Loucy (cell line): ENCODE results near the gene DHX40.

ENCODE experiments used
- H2AFZ ChIP-seq: fragments of 200-600 bp; sonication (generic); 2 replicates; pipeline ENCODE4 v1.6.0; 2016; ENCODE audit warnings: antibody characterized with exemption, mild to moderate bottlenecking, low read length, moderate library complexity
- H3F3A ChIP-seq: fragments of 200-600 bp; 2 replicates; pipeline ENCODE4 v1.6.0; 2016; ENCODE audit warnings: antibody characterized with exemption, low read depth, mild to moderate bottlenecking
- H3K27me3 ChIP-seq: fragments of 200-600 bp; sonication (generic); 2 replicates; pipeline ENCODE4 v1.6.1; 2014; ENCODE audit warnings: low read length, mild to moderate bottlenecking; ENCODE audit not compliant: insufficient read depth, poor library complexity, severe bottlenecking
- H3K36me3 ChIP-seq: fragments of 200-600 bp; sonication (generic); 2 replicates; pipeline ENCODE4 v1.6.1; 2016; ENCODE audit warnings: low read length; ENCODE audit not compliant: insufficient read depth
- H3K4me1 ChIP-seq: fragments of 200-600 bp; sonication (generic); 2 replicates; pipeline ENCODE4 v1.5.1; 2014; ENCODE audit warnings: low read length, mild to moderate bottlenecking; ENCODE audit not compliant: insufficient read depth, poor library complexity, severe bottlenecking
- H3K4me2 ChIP-seq: fragments of 200-600 bp; sonication (generic); 2 replicates; pipeline ENCODE4 v1.6.0; 2014; ENCODE audit warnings: antibody characterized with exemption, low read length, low read depth, mild to moderate bottlenecking; ENCODE audit not compliant: poor library complexity, severe bottlenecking
- H3K4me3 ChIP-seq: fragments of 200-600 bp; sonication (generic); 2 replicates; pipeline ENCODE4 v1.5.1; 2014; ENCODE audit warnings: low read length, mild to moderate bottlenecking, mixed read lengths; ENCODE audit not compliant: poor library complexity, severe bottlenecking
- H3K79me2 ChIP-seq: fragments of 200-600 bp; sonication (generic); 2 replicates; pipeline ENCODE4 v1.6.1; 2014; ENCODE audit warnings: low read length; ENCODE audit not compliant: insufficient read depth
- H3K9ac ChIP-seq: fragments of 200-600 bp; sonication (generic); 2 replicates; pipeline ENCODE4 v1.6.0; 2014; ENCODE audit warnings: mild to moderate bottlenecking, low read depth, low read length, moderate library complexity; ENCODE audit not compliant: poor library complexity, severe bottlenecking
- H3K9me2 ChIP-seq: fragments of 200-600 bp; sonication (generic); replicated peaks from 2 replicates; pipeline ENCODE4 v1.6.1; 2016; ENCODE audit warnings: low read depth, low read length, mixed read lengths
- H3K9me3 ChIP-seq: fragments of 200-600 bp; sonication (generic); 2 replicates; pipeline ENCODE4 v1.6.1; 2014; ENCODE audit warnings: mild to moderate bottlenecking, antibody characterized with exemption, low read length, low read depth; ENCODE audit not compliant: insufficient read depth
- H4K20me1 ChIP-seq: fragments of 200-600 bp; sonication (generic); 2 replicates; pipeline ENCODE4 v1.6.0; 2014; ENCODE audit warnings: antibody characterized with exemption, low read length, mild to moderate bottlenecking; ENCODE audit not compliant: insufficient read depth, poor library complexity, severe bottlenecking
- CTCF ChIP-seq: fragments of 200-600 bp; sonication (generic); conservative IDR thresholded peaks from 2 replicates; pipeline ENCODE4 v1.5.1; 2014; ENCODE audit warnings: mild to moderate bottlenecking, antibody characterized with exemption, low read length
- EZH2phosphoT487 ChIP-seq: fragments of 200-600 bp; IDR thresholded peaks from 2 replicates; pipeline ENCODE4 v1.6.1; 2018; ENCODE audit warnings: antibody characterized with exemption, mild to moderate bottlenecking, moderate library complexity, borderline replicate concordance

The DHX40 gene

GRCh38 chr17:59607061-59607460, 41.7 kb downstream of the DHX40 start:
- Histone ChIP-seq H3K9me2 (no peaks in the 10 kb centered on the region), H3K27me3 (no peaks in the 10 kb centered on the region), H3K36me3 (peaks cover 66% of the 10 kb centered on the region; the same call in 1 of the 2 replicates), H3F3A (peaks cover 3% of the 10 kb centered on the region; the same call in 1 of the 2 replicates), H3K4me2 (no peak overlapping the region), H3K79me2 (no peaks in the 10 kb centered on the region), H3K9me3 (no peaks in the 10 kb centered on the region), H3K9ac (no peak overlapping the region), H2AFZ (no peak overlapping the region), H3K4me3 (no peak overlapping the region), H3K4me1 (no peaks in the 10 kb centered on the region), H4K20me1 (no peaks in the 10 kb centered on the region)
- no peak for TF ChIP-seq CTCF
- no peak for TF ChIP-seq EZH2phosphoT487

- Histone ChIP-seq H3K9ac (no peak overlapping the region), H3K79me2 (no peaks in the 10 kb centered on the region), H4K20me1 (no peaks in the 10 kb centered on the region), H3K9me3 (no peaks in the 10 kb centered on the region), H3K4me3 (no peak overlapping the region), H3K36me3 (peaks cover 57% of the 10 kb centered on the region; the same call in 1 of the 2 replicates), H3K27me3 (no peaks in the 10 kb centered on the region), H3K9me2 (no peaks in the 10 kb centered on the region), H3K4me2 (no peak overlapping the region), H3K4me1 (no peaks in the 10 kb centered on the region), H3F3A (peaks cover 3% of the 10 kb centered on the region; the same call in 1 of the 2 replicates), H2AFZ (no peak overlapping the region)
- TF ChIP-seq EZH2phosphoT487 = no peak
- peak; percentile 61 for TF ChIP-seq CTCF
These were observed 42.5 kb downstream of the DHX40 start for GRCh38 chr17:59607817-59608403.

- Histone ChIP-seq H3K9me2 (no peaks in the 10 kb centered on the region), H3K36me3 (peaks cover 26% of the 10 kb centered on the region; the same call in 1 of the 2 replicates), H3K27me3 (no peaks in the 10 kb centered on the region), H3K9me3 (no peaks in the 10 kb centered on the region), H3F3A (peaks cover 3% of the 10 kb centered on the region; the same call in 1 of the 2 replicates), H3K9ac (no peak overlapping the region), H3K4me3 (no peak overlapping the region), H3K79me2 (no peaks in the 10 kb centered on the region), H3K4me1 (no peaks in the 10 kb centered on the region), H2AFZ (no peak overlapping the region), H3K4me2 (no peak overlapping the region), H4K20me1 (no peaks in the 10 kb centered on the region)
- TF ChIP-seq EZH2phosphoT487 (no peak), CTCF (no peak)
These were observed 46.1 kb downstream of the DHX40 start for GRCh38 chr17:59611503-59611902.
